ENCODE results near the gene C15orf39. TPM values are rescaled to one million over a fixed set of nuclear protein-coding genes. Genes with fewer than 3 reads are reported as not detected.

Gene C15orf39
- total RNA-seq, 1 experiment from 2014 or later, result 45.6 TPM

GRCh38 chr15:75158402-75158801 is 43.3 kb upstream of the C15orf39 start:
- Histone ChIP-seq H3K79me2 (ENCODE audit: insufficient read depth, low read length) (no peaks in the 10 kb centered on the region), H2BK15ac (ENCODE audit: low read depth, low read length) (no peak overlapping the region), H3K9me3 (ENCODE audit: control insufficient read depth, low read depth, low read length) (no peaks in the 10 kb centered on the region), H3K56ac (ENCODE audit: insufficient read length, low read depth, low read length) (no peak overlapping the region), H3K18ac (ENCODE audit: insufficient read length, low read depth, low read length) (no peak overlapping the region), H4K8ac (replicated peaks; ENCODE audit: insufficient read length, low read depth, low read length) (no peak overlapping the region), H2BK12ac (ENCODE audit: insufficient read length, low read depth, low read length) (no peak overlapping the region), H3K14ac (ENCODE audit: insufficient read depth, low read length) (no peak overlapping the region), H2BK5ac (ENCODE audit: insufficient read length, low read length) (no peak overlapping the region), H2AK5ac (ENCODE audit: insufficient read length, low read length) (no peak overlapping the region), H3K4me2 (ENCODE audit: insufficient read depth, insufficient read length, low read length) (no peak overlapping the region), H4K20me1 (ENCODE audit: control insufficient read depth, insufficient read depth, insufficient read length) (no peaks in the 10 kb centered on the region), H3K27ac (ENCODE audit: insufficient read length, low read depth, low read length) (no peak overlapping the region), H4K91ac (ENCODE audit: insufficient read length, low read depth, low read length) (no peak overlapping the region), H3K9ac (ENCODE audit: extremely low read depth, insufficient read length, low read length) (no peak overlapping the region), H3T11ph (ENCODE audit: low read length) (no peak overlapping the region), H2BK120ac (ENCODE audit: low read depth, low read length, poor library complexity, severe bottlenecking) (no peak overlapping the region), H3K4ac (ENCODE audit: low read depth, low read length) (no peak overlapping the region), H2BK20ac (ENCODE audit: low read depth, low read length, poor library complexity, severe bottlenecking) (no peak overlapping the region), H3K23me2 (ENCODE audit: insufficient read length, low read depth, low read length, poor library complexity, severe bottlenecking) (no peaks in the 10 kb centered on the region), H4K5ac (ENCODE audit: insufficient read length, low read depth, low read length) (no peak overlapping the region), H3K79me1 (ENCODE audit: insufficient read depth, low read depth, low read length, poor library complexity, severe bottlenecking) (no peaks in the 10 kb centered on the region), H3K23ac (ENCODE audit: insufficient read length, low read depth, low read length) (no peak overlapping the region), H2AFZ (ENCODE audit: low read length) (no peak overlapping the region), H3K4me1 (ENCODE audit: insufficient read depth, low read length) (no peaks in the 10 kb centered on the region), H3K27me3 (ENCODE audit: insufficient read depth, low read length) (no peaks in the 10 kb centered on the region)
- TF ChIP-seq CTCF (conservative IDR thresholded peaks at IDR 0.05), result no peak
- no peaks in the 10 kb centered on the region for H3K9me3 Mint-ChIP-seq
- no peaks in the 10 kb centered on the region; a peak in 1 of 7 replicates for H3K36me3 Mint-ChIP-seq (ENCODE audit: insufficient read depth in 1 of 3, low read depth in 3 of 3)
- no peak overlapping the region for H3K4me3 Mint-ChIP-seq
- H3K27me3 Mint-ChIP-seq (ENCODE audit: low read depth), result no peaks in the 10 kb centered on the region; the same call in 1 of the 2 replicates
- no peak overlapping the region for H3K27ac Mint-ChIP-seq
- peaks cover 16 to 22% of the 10 kb centered on the region in 2 experiments for H3K4me1 Mint-ChIP-seq
- WGBS (ENCODE audit: extremely low coverage, insufficient read length, low lambda C conversion rate), result no CpG with 5 or more reads among the region's 7 CpGs
- DNase-seq, result no peak
